Tibial nerve (tissue), 4 donors: ENCODE measurements around the gene NRXN2.

Experiments
- CTCF ChIP-seq, 5 experiments: fragments of 200-600 bp in 3 of 5; fragments of 450-650 bp in 2 of 5; sonication (generic) in 3 of 5; IDR thresholded peaks; one replicate each; pipeline ENCODE4 v1.5.1; 2016 to 2019; ENCODE audit warnings: antibody characterized with exemption in 5 of 5, mild to moderate bottlenecking in 3 of 5, moderate library complexity in 2 of 5
- EP300 ChIP-seq, 2 donors: sonication (generic); formaldehyde crosslinking; IDR thresholded peaks; one replicate each; pipeline ENCODE4 v1.6.1; 2017; ENCODE audit warnings: antibody characterized with exemption in 2 of 2, mild to moderate bottlenecking in 1 of 2
- POLR2A ChIP-seq, 2 donors: fragments of 450-650 bp; IDR thresholded peaks; one replicate each; pipeline ENCODE4 v1.6.1; 2017; ENCODE audit warnings: antibody characterized with exemption in 2 of 2, mild to moderate bottlenecking in 2 of 2, moderate library complexity in 2 of 2

- TF ChIP-seq EP300 (IDR thresholded peaks at IDR 0.05) (no peak), CTCF (IDR thresholded peaks at IDR 0.05) (no peak), POLR2A (IDR thresholded peaks at IDR 0.05) (no peak)
These were observed 38.6 kb downstream of the NRXN2 start for GRCh38 chr11:64684357-64684756.
